Measurements from ENCODE around the gene CFAP65. TPM values are rescaled to one million over a fixed set of nuclear protein-coding genes. Genes with fewer than 3 reads are reported as not detected.

The CFAP65 gene
- total and polyA plus RNA-seq, 2 of the 13 experiments (the other 11 are each of a cell fraction or from before 2014, with no cell fraction given) = 0.05 TPM; not detected in 1

- TF ChIP-seq SRY (CRISPR knock-in tag; IDR thresholded peaks at IDR 0.05) (0 out of 2 replicates have a peak, but pooled peaks have one; percentile 39), TMF1 (CRISPR knock-in tag; IDR thresholded peaks at IDR 0.05; ENCODE audit: low read depth) (no peak), ZZZ3 (CRISPR knock-in tag; IDR thresholded peaks at IDR 0.05; ENCODE audit: borderline replicate concordance) (no peak), BCL6 (CRISPR knock-in tag; IDR thresholded peaks at IDR 0.05) (0 out of 2 replicates have a peak, but pooled peaks have one; percentile 28), YEATS4 (CRISPR knock-in tag; IDR thresholded peaks at IDR 0.05; ENCODE audit: borderline replicate concordance) (no peak), SRSF9 (IDR thresholded peaks at IDR 0.05; ENCODE audit: borderline replicate concordance, insufficient read depth, low read depth, low read length, poor library complexity, severe bottlenecking) (no peak), ATF4 (CRISPR knock-in tag; IDR thresholded peaks at IDR 0.05) (no peak), THRA (CRISPR knock-in tag; IDR thresholded peaks at IDR 0.05; ENCODE audit: borderline replicate concordance) (peak; percentile 66; the same call in 1 of the 2 replicates), E2F2 (CRISPR knock-in tag; IDR thresholded peaks at IDR 0.05; ENCODE audit: borderline replicate concordance) (no peak), ESRRA (CRISPR knock-in tag; IDR thresholded peaks at IDR 0.05; ENCODE audit: low read depth) (no peak), ZNF44 (CRISPR knock-in tag; IDR thresholded peaks at IDR 0.05) (no peak), KDM3A (CRISPR knock-in tag; IDR thresholded peaks at IDR 0.05; ENCODE audit: low read depth) (peak; percentile 78; the same call in 1 of the 2 replicates), ZNF776 (CRISPR knock-in tag; IDR thresholded peaks at IDR 0.05) (no peak), EHMT2 (IDR thresholded peaks at IDR 0.05; ENCODE audit: borderline replicate concordance, low read depth, low read length) (no peak), AHDC1 (CRISPR knock-in tag; IDR thresholded peaks at IDR 0.05; ENCODE audit: borderline replicate concordance) (no peak), CSRNP2 (CRISPR knock-in tag; conservative IDR thresholded peaks at IDR 0.05; ENCODE audit: low read depth) (no peak)
Measured at GRCh38 chr2:218979846-218980734, 61.2 kb downstream of the CFAP65 start (continued).

Data from HepG2 (cell line).